HS-5 (cell line): Measurements from ENCODE around the gene PIAS1.
"Not testable (repeated sequence)": the region's sequence is repeated elsewhere in the genome, so short reads cannot be mapped to it uniquely, and the experiment has no call there.

Experiments
- DNase-seq: peaks from one replicate; pipeline ENCODE4 v3.0.0-alpha.2; 2012; ENCODE audit warnings: low read depth

PIAS1 gene

GRCh38 chr15:68203956-68204355 lies 149.8 kb downstream of the PIAS1 start:
- no peak for DNase-seq

- DNase-seq = no peak
Measured at GRCh38 chr15:68204361-68204760, 150.2 kb downstream of the PIAS1 start.

- DNase-seq = no peak
Measured at GRCh38 chr15:68204776-68205557, 150.9 kb downstream of the PIAS1 start, which contains the start of gene CALML4. Gene CALML4, minus strand, starts transcription at chr15:68205332. Its CDS starts 85 bp downstream, at chr15:68205247.

GRCh38 chr15:68205558-68205944 lies 151.4 kb downstream of the PIAS1 start:
- no peak for DNase-seq

GRCh38 chr15:68205954-68206539 lies 151.9 kb downstream of the PIAS1 start:
- DNase-seq = no peak

- no peak for DNase-seq
Measured at GRCh38 chr15:68206711-68207151, 152.6 kb downstream of the PIAS1 start.

- no peak for DNase-seq
Measured at GRCh38 chr15:68207176-68207935, 153.2 kb downstream of the PIAS1 start.

- no peak for DNase-seq
Measured at GRCh38 chr15:68208136-68208535, 154.0 kb downstream of the PIAS1 start.

- DNase-seq = no peak
Measured at GRCh38 chr15:68208636-68209240, 154.6 kb downstream of the PIAS1 start.

- no peak for DNase-seq
Measured at GRCh38 chr15:68209272-68209671, 155.2 kb downstream of the PIAS1 start.

- DNase-seq = no peak
Measured at GRCh38 chr15:68209735-68210408, 155.8 kb downstream of the PIAS1 start.

- no peak for DNase-seq
Measured at GRCh38 chr15:68210409-68210756, 156.3 kb downstream of the PIAS1 start.

- DNase-seq = no peak
Measured at GRCh38 chr15:68210821-68211655, 156.9 kb downstream of the PIAS1 start.

- no peak for DNase-seq
Measured at GRCh38 chr15:68211656-68212320, 157.7 kb downstream of the PIAS1 start.

GRCh38 chr15:68213491-68213845 lies 159.4 kb downstream of the PIAS1 start:
- not testable (repeated sequence) for DNase-seq

- no peak for DNase-seq
Measured at GRCh38 chr15:68213991-68214837, 160.1 kb downstream of the PIAS1 start.

- no peak for DNase-seq
Measured at GRCh38 chr15:68214838-68215254, 160.7 kb downstream of the PIAS1 start.

GRCh38 chr15:68217341-68217740 lies 163.2 kb downstream of the PIAS1 start:
- DNase-seq = no peak

GRCh38 chr15:68218331-68218730 lies 164.2 kb downstream of the PIAS1 start:
- no peak for DNase-seq
